M059J (cell line): ENCODE results near the gene CALY. TPM values are rescaled to one million over a fixed set of nuclear protein-coding genes. Genes with fewer than 3 reads are reported as not detected.

ENCODE experiments used
- DNase-seq: peaks from one replicate; pipeline ENCODE4 v3.0.0-alpha.2; 2012; ENCODE audit warnings: low read depth
- total RNA-seq: library from RNA; depleted of rRNA; stranded (reverse); fragments of >200 nt; shearing (Covaris generic); gene quantifications from 2 replicates; pipeline ENCODE4 v1.2.3, GENCODE V29; 2014

Gene CALY
- total RNA-seq, 1 experiment from 2014 or later, result not detected

- DNase-seq, result no peak
These were observed 15.0 kb upstream of the CALY start for GRCh38 chr10:133351408-133352318.

GRCh38 chr10:133350950-133351329, 14.2 kb upstream of the CALY start:
- no peak for DNase-seq

GRCh38 chr10:133350283-133350949, 13.7 kb upstream of the CALY start:
- no peak for DNase-seq

GRCh38 chr10:133349577-133350011, 12.9 kb upstream of the CALY start:
- DNase-seq, result no peak

- no peak for DNase-seq
These were observed 12.5 kb upstream of the CALY start for GRCh38 chr10:133349160-133349568.

GRCh38 chr10:133347710-133348517, 11.2 kb upstream of the CALY start:
- DNase-seq, result no peak

GRCh38 chr10:133346413-133346812, 9.7 kb upstream of the CALY start:
- DNase-seq, result no peak

- no peak for DNase-seq
These were observed 7.5 kb upstream of the CALY start for GRCh38 chr10:133344236-133344635.

- no peak for DNase-seq
These were observed 6.9 kb upstream of the CALY start for GRCh38 chr10:133343558-133343957.

GRCh38 chr10:133342942-133343341, 6.2 kb upstream of the CALY start:
- no peak for DNase-seq

- DNase-seq, result no peak
These were observed 5.3 kb upstream of the CALY start for GRCh38 chr10:133341983-133342382.

GRCh38 chr10:133339708-133340380, 3.1 kb upstream of the CALY start:
- DNase-seq, result no peak

GRCh38 chr10:133338080-133339071, 1.7 kb upstream of the CALY start:
- DNase-seq, result no peak

- no peak for DNase-seq
These were observed 652 bp upstream of the CALY start for GRCh38 chr10:133337370-133337725.

GRCh38 chr10:133336118-133336576, 549 bp downstream of the CALY start:
- no peak for DNase-seq

GRCh38 chr10:133335246-133336117, 1.2 kb downstream of the CALY start:
- DNase-seq, result peak; percentile 42

- DNase-seq, result no peak
These were observed 2.0 kb downstream of the CALY start for GRCh38 chr10:133334503-133335245.

- no peak for DNase-seq
These were observed 3.6 kb downstream of the CALY start for GRCh38 chr10:133332936-133333699.
